NCI-H2171 treated with DMSO at 0.1 percent for 48 hours (cell line): Measurements from ENCODE around the gene FBXO22.
"Not testable (repeated sequence)": the region's sequence is repeated elsewhere in the genome, so short reads cannot be mapped to it uniquely, and the experiment has no call there.

Experiments
- DNase-seq: peaks from one replicate; lab custom pipeline; 2025; lab: John Stamatoyannopoulos, UW

The FBXO22 gene

DNA sequence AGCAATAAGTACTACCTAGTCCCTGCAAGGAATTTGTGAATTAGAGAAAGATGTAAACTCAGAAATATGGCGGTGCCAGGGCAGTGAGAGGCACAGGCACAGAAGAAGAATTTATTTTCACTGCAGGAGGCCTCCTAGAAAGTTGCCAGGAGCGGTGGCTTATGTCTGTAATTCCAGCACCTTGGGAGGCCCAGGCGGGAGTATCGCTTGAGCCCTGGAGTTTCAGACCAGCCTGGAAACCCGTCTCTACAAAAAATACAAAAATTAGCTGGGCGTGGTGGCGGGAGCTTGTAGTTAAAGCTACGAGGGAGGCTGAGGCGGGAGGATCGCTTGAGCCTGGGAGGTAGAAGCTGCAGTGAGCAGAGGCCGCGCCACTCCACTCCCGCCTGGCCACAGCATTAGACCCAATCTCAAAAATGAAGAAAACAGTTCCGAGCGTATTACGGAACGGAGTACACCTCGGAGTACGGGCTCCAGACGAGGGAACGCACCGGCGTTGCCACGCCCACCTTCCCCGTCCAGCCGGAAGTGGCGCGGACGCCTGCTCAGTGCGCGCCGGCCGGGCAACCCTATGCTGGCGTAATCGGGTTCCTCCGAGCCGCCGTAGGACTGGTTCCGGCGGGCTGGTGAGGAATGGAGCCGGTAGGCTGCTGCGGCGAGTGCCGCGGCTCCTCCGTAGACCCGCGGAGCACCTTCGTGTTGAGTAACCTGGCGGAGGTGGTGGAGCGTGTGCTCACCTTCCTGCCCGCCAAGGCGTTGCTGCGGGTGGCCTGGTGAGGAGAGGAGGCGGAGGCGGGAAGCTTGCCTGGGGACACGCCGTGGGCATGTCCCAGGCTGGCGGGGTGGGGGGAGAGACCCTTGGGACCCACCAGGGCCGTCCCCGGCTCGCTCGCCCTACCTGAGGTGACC lies at the start of gene FBXO22:
TSS of gene FBXO22 (plus strand) at position 548 of the 909 bp plus-strand sequence. CDS start at position 634, 86 bp downstream.
- DNase-seq = peak; percentile 91

DNA sequence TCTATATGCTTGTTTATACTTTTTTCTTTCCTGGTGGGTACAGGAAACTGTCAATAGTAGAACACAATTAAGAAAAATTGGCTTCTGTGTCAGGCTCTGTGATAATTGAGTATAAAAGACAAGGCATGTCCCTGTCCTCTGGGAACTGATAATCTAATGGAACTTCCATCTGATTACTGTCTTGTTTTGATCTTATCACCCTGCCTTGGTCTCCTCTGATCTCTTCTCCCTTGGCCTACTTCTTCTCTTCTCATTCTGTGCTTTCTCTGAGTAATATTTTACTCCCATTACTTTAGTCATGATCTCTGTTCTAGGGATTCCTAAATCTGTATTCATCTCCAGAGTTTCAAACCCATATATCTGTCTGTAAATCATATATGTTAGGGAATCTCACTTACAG lies 45.8 kb upstream of the FBXO22 start:
- no peak for DNase-seq

GRCh38 chr15:75861750-75862402 lies 41.8 kb upstream of the FBXO22 start:
- peak; percentile 11 for DNase-seq

DNA sequence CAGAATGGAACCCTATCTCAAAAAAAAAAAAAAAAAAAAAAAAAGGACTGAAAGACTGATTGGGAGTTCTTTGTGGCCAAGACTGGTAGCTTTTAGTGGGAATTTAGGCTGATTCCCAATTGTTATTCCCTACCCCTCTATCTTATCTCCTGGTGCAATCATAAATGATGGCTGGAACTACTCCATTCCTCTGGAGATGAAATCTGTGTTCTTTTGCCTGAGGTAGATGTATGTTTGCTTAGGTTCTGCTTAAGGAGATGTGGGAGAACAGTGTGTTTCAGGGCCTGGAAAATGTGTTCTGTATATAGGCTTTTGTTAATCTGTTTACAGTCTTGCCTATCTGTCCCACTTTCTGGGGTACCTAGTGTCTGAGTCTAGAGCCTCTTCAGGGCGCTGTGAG lies 40.9 kb upstream of the FBXO22 start:
- DNase-seq = no peak

DNA sequence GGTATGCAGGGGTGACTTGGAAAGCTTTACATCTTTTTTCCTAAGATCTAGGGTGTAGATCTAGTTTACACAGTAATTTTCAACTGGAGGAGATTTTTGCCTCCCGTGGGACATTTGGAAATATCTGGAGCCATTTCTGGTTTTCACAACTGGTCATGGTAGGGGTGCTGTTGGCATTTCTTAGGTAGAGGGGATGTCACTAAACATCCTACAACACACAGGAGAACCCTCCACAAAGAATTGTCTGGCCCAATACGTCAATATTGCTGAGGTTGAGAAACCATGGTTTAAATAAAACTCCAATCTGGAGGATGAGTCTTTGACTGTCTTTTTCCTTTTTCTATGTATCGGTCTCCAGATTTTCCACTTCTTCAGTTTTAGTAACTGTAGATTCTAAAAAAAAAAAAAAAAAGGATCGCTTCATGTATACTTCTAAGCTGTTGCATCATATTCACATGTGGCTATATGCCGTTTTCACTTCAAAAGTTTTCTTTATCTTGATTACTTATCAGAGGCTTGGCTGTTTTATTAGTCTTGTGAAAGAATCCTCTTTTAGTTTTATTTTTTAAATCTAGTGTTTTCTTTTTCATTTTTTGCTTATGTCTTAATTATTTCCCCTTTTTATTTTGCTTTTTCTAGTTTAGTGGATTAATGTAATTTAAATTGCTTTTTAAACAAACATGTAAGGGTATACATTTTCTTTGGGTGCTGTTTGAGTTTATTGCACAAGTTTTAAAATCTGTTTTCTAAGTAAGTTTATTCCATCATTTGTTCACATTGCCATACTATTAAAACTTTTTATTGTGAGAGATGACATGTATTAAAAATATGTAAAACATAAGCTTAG lies 39.2 kb upstream of the FBXO22 start:
- no peak for DNase-seq

- DNase-seq = not testable (repeated sequence)
Observed at GRCh38 chr15:75866045-75866444, 37.6 kb upstream of the FBXO22 start.

GRCh38 chr15:75866916-75867315 lies 36.8 kb upstream of the FBXO22 start:
- DNase-seq = no peak

- no peak for DNase-seq
Observed at GRCh38 chr15:75867449-75867848, 36.2 kb upstream of the FBXO22 start.

DNA sequence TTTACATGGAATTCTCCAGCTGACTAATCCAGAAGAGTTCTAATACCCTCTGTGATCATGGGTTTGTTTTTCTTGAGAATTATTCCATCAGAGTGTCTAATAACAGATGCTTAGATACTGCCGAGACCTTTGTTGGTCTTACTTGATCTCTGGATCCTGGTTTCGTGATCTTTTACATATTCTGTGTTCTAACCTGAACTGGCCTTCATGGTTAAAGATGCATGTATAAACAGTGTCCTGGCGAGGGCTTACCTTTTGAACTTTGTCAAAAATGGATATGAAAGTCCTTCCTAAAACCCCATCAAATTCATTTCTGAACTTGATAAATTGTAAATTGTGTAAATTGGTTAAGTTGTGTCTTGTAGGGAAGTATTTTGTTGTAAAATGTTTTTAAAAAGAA lies 35.7 kb upstream of the FBXO22 start:
- DNase-seq = no peak

DNA sequence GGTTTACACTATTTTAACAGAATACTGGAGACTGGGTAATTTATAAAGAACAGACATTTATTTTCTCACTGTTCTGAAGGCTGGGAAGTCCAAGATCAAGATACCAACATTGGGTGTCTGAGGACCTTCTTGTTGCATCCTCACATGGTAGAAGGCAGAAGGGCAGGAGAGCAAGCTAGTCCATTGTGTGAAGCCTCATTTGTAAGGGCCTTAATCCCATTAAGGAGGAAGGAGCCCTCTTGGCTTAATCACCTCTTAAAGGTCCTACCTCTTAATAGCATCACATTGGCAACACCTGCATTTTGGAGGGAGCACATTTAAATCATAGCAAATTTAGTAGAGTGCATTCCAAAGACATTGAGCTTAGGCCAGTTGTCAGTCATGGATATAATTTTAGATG lies 34.2 kb upstream of the FBXO22 start:
- DNase-seq = no peak

GRCh38 chr15:75871589-75871988 lies 32.1 kb upstream of the FBXO22 start:
- not testable (repeated sequence) for DNase-seq

DNA sequence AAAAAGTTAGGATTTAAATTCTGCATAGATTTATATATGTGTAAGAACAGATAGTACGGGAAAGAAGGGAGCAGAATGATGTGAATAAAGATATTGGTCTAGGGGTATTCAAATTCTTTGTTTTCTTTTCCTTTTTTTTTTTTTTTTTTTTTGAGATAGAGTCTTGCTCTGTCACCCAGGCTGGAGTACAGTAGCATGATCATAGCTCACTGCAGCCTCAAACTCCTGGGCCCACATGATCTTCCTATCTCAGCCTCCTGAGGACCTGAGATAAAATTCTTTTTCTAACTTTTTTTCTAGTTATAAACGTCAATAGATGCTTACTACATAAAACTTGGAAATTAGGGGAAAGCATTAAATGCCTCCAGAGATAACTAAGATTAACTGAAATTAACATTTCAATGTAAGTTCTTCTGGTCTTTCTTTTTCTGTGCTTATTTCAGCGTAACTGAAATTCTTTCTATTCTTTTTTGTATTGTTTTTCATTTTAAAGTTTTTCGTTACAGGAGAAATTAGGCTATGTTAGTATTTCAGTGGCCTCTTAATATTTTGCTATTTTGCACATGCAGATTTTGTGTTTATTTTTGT lies 31.2 kb upstream of the FBXO22 start:
- no peak for DNase-seq

- no peak for DNase-seq
Observed at GRCh38 chr15:75884041-75884440, 19.6 kb upstream of the FBXO22 start.

GRCh38 chr15:75887178-75887577 lies 16.5 kb upstream of the FBXO22 start:
- no peak for DNase-seq

DNA sequence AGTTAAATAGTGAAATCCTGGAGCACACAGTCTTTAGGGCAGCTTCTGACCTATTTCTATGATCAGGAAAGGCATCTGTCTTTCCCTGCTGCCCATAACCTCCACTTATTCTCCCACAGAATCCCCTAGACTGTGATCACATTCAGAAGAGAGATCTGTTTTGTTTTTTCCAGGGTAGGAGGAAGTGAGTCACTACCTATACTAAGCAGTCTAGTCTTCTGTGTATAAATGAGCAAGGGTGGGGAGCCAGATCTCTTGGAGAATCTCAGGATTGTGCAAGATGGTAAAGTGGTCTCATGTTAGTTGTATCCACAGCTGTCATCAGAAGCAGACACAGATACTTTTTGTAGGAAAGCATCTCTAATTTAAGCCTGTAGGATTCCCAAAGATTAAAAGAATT lies 11.8 kb upstream of the FBXO22 start:
- DNase-seq = no peak

- DNase-seq = no peak
Observed at GRCh38 chr15:75895731-75896130, 7.9 kb upstream of the FBXO22 start.

- no peak for DNase-seq
Observed at GRCh38 chr15:75900577-75900976, 3.1 kb upstream of the FBXO22 start.

- peak; percentile 97 for DNase-seq
Observed at GRCh38 chr15:75902129-75902557, 1.5 kb upstream of the FBXO22 start.

- no peak for DNase-seq
Observed at GRCh38 chr15:75905231-75905630, 1.6 kb downstream of the FBXO22 start.

DNA sequence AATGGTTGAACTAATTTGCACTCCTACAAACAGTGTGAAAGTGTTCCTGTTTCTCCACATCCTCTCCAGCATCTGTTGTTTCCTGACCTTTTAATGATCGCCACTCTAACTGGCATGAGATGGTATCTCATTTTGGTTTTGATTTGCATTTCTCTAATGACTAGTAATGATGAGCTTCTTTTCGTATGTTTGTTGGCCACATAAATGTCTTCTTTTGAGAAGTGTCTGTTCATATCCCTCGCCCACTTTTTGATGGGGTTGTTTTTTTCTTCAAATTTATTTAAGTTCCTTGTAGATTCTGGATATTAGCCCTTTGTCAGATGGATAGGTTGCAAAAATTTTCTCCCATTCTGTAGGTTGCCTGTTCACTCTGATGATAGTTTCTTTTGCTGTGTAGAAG lies 6.7 kb downstream of the FBXO22 start:
- not testable (repeated sequence) for DNase-seq

DNA sequence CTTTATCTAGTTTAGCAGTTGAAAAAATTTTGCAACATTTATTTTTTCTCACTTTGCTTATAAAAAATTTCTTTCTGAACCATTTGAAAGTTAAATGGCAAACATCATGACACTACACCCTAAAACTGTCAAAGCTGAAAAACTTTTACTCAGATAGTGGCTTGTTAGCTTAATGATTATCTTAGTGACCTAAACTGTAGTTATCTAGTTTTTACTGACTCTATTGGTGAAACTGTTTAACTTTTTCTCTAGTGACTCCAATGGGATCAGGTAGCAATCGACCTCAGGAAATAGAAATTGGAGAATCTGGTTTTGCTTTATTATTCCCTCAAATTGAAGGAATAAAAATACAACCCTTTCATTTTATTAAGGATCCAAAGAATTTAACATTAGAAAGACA lies 13.3 kb downstream of the FBXO22 start:
- DNase-seq = no peak

- DNase-seq = no peak
Observed at GRCh38 chr15:75918135-75918534, 14.5 kb downstream of the FBXO22 start.
